Measurements from ENCODE around the gene DNTTIP2. TPM values are rescaled to one million over a fixed set of nuclear protein-coding genes. Genes with fewer than 3 reads are reported as not detected.
"Not testable (repeated sequence)": the region's sequence is repeated elsewhere in the genome, so short reads cannot be mapped to it uniquely, and the experiment has no call there.

The DNTTIP2 gene
- total RNA-seq, 1 experiment from 2014 or later: 39.9 TPM

GRCh38 chr1:93839307-93839706 is 39.7 kb downstream of the DNTTIP2 start:
- Histone ChIP-seq H3K4me1 (no peaks in the 10 kb centered on the region), H3K36me3 (ENCODE audit: control insufficient read depth, insufficient read depth, low read length) (no peaks in the 10 kb centered on the region), H3K4me3 (ENCODE audit: low read depth, low read length) (no peak overlapping the region), H3K9me3 (no peaks in the 10 kb centered on the region), H3K27me3 (replicated peaks; ENCODE audit: control insufficient read depth, insufficient read depth, low read length) (no peaks in the 10 kb centered on the region)
- Mint-ChIP-seq H3K4me3 (ENCODE audit: unreplicated experiment) (no peak overlapping the region), H3K27me3 (ENCODE audit: insufficient read depth, unreplicated experiment) (no peaks in the 10 kb centered on the region), H3K9me3 (ENCODE audit: unreplicated experiment) (peaks cover 35% of the 10 kb centered on the region), H3K27ac (ENCODE audit: unreplicated experiment) (no peak overlapping the region), H3K4me1 (ENCODE audit: low read depth, unreplicated experiment) (no peaks in the 10 kb centered on the region), H3K36me3 (ENCODE audit: insufficient read depth, unreplicated experiment) (no peaks in the 10 kb centered on the region)
- intact Hi-C loops (cut with micrococcal nuclease; ENCODE audit: unreplicated experiment): no loop called here
- TF ChIP-seq CTCF (IDR thresholded peaks at IDR 0.05; ENCODE audit: insufficient read depth in 1 of 2, low read depth in 1 of 2, low read length in 1 of 2, severe bottlenecking in 1 of 2, unreplicated experiment in 1 of 2): no peak
- DNase-seq: no peak
- ChIA-PET CTCF (no interaction called here), POLR2A (no interaction called here)
- BruUV-seq (replicated peaks): no TSS peak

GRCh38 chr1:93837961-93838360 is 41.0 kb downstream of the DNTTIP2 start:
- peaks cover 42% of the 10 kb centered on the region for H3K9me3 Mint-ChIP-seq (ENCODE audit: unreplicated experiment)
- no peaks in the 10 kb centered on the region for H3K36me3 ChIP-seq (ENCODE audit: control insufficient read depth, insufficient read depth, low read length)
- no peaks in the 10 kb centered on the region for H3K27me3 Mint-ChIP-seq (ENCODE audit: insufficient read depth, unreplicated experiment)
- no peak for TF ChIP-seq CTCF (IDR thresholded peaks at IDR 0.05; ENCODE audit: insufficient read depth in 1 of 2, low read depth in 1 of 2, low read length in 1 of 2, severe bottlenecking in 1 of 2, unreplicated experiment in 1 of 2)
- no peak overlapping the region for H3K27ac Mint-ChIP-seq (ENCODE audit: unreplicated experiment)
- no peaks in the 10 kb centered on the region for H3K4me1 ChIP-seq
- ChIA-PET POLR2A (no interaction called here), CTCF (no interaction called here)
- no peaks in the 10 kb centered on the region for H3K4me1 Mint-ChIP-seq (ENCODE audit: low read depth, unreplicated experiment)
- DNase-seq: no peak
- no peak overlapping the region for H3K4me3 ChIP-seq (ENCODE audit: low read depth, low read length)
- H3K4me3 Mint-ChIP-seq (ENCODE audit: unreplicated experiment): no peak overlapping the region
- H3K9me3 ChIP-seq: peaks cover 3% of the 10 kb centered on the region; the same call in 1 of the 2 replicates
- H3K36me3 Mint-ChIP-seq (ENCODE audit: insufficient read depth, unreplicated experiment): no peaks in the 10 kb centered on the region
- no peaks in the 10 kb centered on the region for H3K27me3 ChIP-seq (replicated peaks; ENCODE audit: control insufficient read depth, insufficient read depth, low read length)
- BruUV-seq (replicated peaks): no TSS peak
- intact Hi-C loops (cut with micrococcal nuclease; ENCODE audit: unreplicated experiment): no loop called here

- H3K27ac Mint-ChIP-seq (ENCODE audit: unreplicated experiment); POLR2A ChIA-PET; H3K9me3 ChIP-seq; CTCF ChIA-PET; H3K27me3 Mint-ChIP-seq (ENCODE audit: insufficient read depth, unreplicated experiment); DNase-seq; H3K36me3 Mint-ChIP-seq (ENCODE audit: insufficient read depth, unreplicated experiment); H3K4me3 ChIP-seq (ENCODE audit: low read depth, low read length); BruUV-seq (replicated peaks); intact Hi-C loops (cut with micrococcal nuclease; ENCODE audit: unreplicated experiment); H3K4me1 Mint-ChIP-seq (ENCODE audit: low read depth, unreplicated experiment); H3K4me1 ChIP-seq; H3K36me3 ChIP-seq (ENCODE audit: control insufficient read depth, insufficient read depth, low read length); H3K27me3 ChIP-seq (replicated peaks; ENCODE audit: control insufficient read depth, insufficient read depth, low read length); H3K4me3 Mint-ChIP-seq (ENCODE audit: unreplicated experiment): not testable (repeated sequence)
- peaks cover 60% of the 10 kb centered on the region for H3K9me3 Mint-ChIP-seq (ENCODE audit: unreplicated experiment)
Observed at GRCh38 chr1:93833293-93833692, 45.7 kb downstream of the DNTTIP2 start.

- Mint-ChIP-seq H3K4me1 (ENCODE audit: low read depth, unreplicated experiment) (peaks cover 18% of the 10 kb centered on the region), H3K4me3 (ENCODE audit: unreplicated experiment) (no peak overlapping the region), H3K36me3 (ENCODE audit: insufficient read depth, unreplicated experiment) (peaks cover 6% of the 10 kb centered on the region), H3K27me3 (ENCODE audit: insufficient read depth, unreplicated experiment) (no peaks in the 10 kb centered on the region), H3K27ac (ENCODE audit: unreplicated experiment) (peak overlapping the region; percentile 53), H3K9me3 (ENCODE audit: unreplicated experiment) (peaks cover 23% of the 10 kb centered on the region)
- no peak for TF ChIP-seq CTCF (IDR thresholded peaks at IDR 0.05; ENCODE audit: insufficient read depth in 1 of 2, low read depth in 1 of 2, low read length in 1 of 2, severe bottlenecking in 1 of 2, unreplicated experiment in 1 of 2)
- peaks cover 3% of the 10 kb centered on the region; the same call in 1 of the 2 replicates for H3K9me3 ChIP-seq
- H3K4me3 ChIP-seq (ENCODE audit: low read depth, low read length): no peak overlapping the region
- peaks cover 16% of the 10 kb centered on the region for H3K4me1 ChIP-seq
- ChIA-PET CTCF (interaction anchor here (1.5 kb wide), 1 partner anchor 17 kb away, joined by 4 read pairs; no protein-coding TSS in a partner anchor), POLR2A (no interaction called here)
- intact Hi-C loops (cut with micrococcal nuclease; ENCODE audit: unreplicated experiment): loop anchor here (2.0 kb wide), 1 partner anchor 16 kb away; no protein-coding TSS in a partner anchor
- no peaks in the 10 kb centered on the region for H3K27me3 ChIP-seq (replicated peaks; ENCODE audit: control insufficient read depth, insufficient read depth, low read length)
- no peaks in the 10 kb centered on the region for H3K36me3 ChIP-seq (ENCODE audit: control insufficient read depth, insufficient read depth, low read length)
- DNase-seq: no peak
- BruUV-seq (replicated peaks): no TSS peak
Observed at GRCh38 chr1:93829061-93829460, 49.9 kb downstream of the DNTTIP2 start.

Data from Caco-2 (cell line).